OCI-LY7 (cell line): Measurements from ENCODE around the gene TMIE.

Experiments
- CTCF ChIP-seq: fragments of 200-600 bp; sonication (generic); conservative IDR thresholded peaks from 2 replicates; pipeline ENCODE4 v1.5.1; 2014; ENCODE audit warnings: mild to moderate bottlenecking, antibody characterized with exemption, low read length, moderate library complexity, mixed read lengths
- EZH2phosphoT487 ChIP-seq: fragments of 200-600 bp; sonication (generic); IDR thresholded peaks from 2 replicates; pipeline ENCODE4 v1.6.1; 2018; ENCODE audit warnings: low read depth, borderline replicate concordance, mild to moderate bottlenecking, mixed run types, antibody characterized with exemption, low read length, moderate library complexity, mixed read lengths

DNA sequence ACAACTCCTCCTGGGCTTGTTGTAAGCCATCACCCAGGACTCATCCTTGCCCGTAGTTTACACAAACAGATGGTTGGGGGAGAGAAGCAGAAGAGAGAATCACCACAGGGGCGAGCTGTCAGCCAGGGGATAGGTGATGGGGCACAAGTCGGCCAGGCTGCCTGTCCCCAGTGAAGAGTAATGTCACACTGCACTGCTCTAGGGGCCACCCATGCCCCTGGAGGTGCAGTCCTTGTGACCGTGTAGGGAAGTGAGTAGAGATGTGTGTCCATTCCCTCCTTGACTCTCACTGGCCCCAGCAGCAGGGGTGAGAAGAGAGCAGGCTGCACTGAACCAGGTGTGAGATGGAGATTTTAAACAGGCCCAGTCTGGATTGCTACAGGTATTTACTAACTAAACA, 33.6 kb downstream of the TMIE start:
- TF ChIP-seq CTCF, result no peak
- no peak for TF ChIP-seq EZH2phosphoT487
